Inferior parietal cortex (tissue), 1 donor: ENCODE data around the gene SOD3.
A peak's percentile ranks its signal among the peaks of the same experiment; 100 is the strongest.

Experiments used
- DNase-seq: peaks from one replicate; pipeline ENCODE4 v3.0.0-alpha.2; 2016; ENCODE audit errors: extremely low spot score

Gene SOD3

GRCh38 chr4:24775032-24775605, 20.3 kb upstream of the SOD3 start:
- DNase-seq = no peak

- no peak for DNase-seq
These were observed 19.6 kb upstream of the SOD3 start for GRCh38 chr4:24775750-24776149.

GRCh38 chr4:24777536-24778463, 17.6 kb upstream of the SOD3 start:
- no peak for DNase-seq

- DNase-seq = no peak
These were observed 16.7 kb upstream of the SOD3 start for GRCh38 chr4:24778464-24779225.

- no peak for DNase-seq
These were observed 14.4 kb upstream of the SOD3 start for GRCh38 chr4:24780936-24781495.

GRCh38 chr4:24781999-24782745, 13.2 kb upstream of the SOD3 start:
- peak; percentile 47 for DNase-seq

DNA sequence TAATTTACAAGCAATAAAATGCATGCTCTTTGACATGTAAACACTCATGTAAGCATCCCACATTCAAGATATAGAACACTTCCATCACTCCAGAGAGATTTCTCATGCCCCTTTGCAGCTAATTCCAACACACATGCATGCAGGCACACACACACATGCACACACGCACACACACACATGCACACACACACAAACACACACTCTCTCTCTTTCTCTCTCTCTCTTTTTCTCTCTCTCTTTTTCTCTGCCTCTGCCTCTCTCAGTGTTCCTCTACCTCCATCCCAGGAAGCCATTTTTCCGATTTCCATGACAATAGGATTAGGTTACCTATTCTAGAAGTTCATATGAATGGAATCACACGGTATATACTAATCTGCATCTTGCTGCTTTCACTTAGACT, 11.9 kb upstream of the SOD3 start:
- DNase-seq = no peak

DNA sequence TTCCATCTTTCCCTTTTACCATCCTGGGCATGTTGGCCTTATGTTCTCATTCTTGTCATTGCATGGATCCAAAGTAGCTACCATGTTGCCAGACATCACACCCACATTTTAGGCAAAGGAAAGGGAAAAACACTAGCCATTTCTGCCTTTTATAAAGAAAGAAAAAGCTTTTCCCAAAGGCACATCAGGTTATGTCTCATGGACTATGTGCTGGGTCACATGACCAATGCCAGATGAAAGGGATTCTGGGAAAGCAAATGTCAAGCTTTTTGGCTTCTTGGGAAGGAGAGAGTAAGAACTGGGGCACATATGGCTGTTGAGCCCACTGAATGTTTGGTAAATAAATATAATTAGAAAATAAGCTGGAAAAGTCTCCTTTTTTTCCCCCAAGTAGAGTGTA, 4.3 kb upstream of the SOD3 start:
- DNase-seq = no peak

- no peak for DNase-seq
These were observed 2.8 kb upstream of the SOD3 start for GRCh38 chr4:24792552-24792951.

DNA sequence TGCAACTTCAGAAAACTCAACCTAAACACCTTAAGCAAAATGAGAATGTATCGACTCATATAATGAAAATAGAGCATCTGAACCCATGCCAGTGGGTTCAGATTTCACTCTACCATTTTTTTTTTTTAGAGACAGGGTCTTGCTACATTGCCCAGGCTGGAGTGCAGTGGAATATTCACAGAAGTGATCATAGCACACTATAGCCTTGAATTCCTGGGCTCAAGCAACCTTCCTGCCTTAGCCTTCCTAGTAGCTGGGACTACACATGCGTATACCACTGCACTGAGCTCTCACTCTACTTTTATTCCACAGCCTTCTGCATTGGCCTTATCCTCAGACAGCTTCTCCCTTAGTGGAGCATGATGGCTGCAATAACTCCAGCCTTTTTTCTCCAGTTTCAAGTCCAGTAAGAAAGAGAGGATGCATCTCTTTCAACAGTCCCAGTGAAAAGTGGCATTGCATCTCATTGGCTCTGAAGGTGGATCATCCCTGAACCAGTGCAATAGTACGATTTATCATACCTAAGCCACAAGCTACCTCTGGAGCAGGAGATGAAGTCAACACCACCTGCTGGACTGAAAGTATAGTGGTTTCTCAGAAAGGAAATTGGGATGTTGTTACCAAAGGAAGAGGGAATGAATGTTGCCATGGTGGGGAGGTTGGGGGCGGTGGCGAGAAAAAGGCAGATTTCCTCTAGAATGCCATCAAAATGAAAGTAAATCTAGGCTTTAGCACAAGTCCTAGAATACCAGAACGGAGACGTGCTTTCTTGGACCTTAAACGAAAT, 2.0 kb upstream of the SOD3 start:
- DNase-seq = no peak

DNA sequence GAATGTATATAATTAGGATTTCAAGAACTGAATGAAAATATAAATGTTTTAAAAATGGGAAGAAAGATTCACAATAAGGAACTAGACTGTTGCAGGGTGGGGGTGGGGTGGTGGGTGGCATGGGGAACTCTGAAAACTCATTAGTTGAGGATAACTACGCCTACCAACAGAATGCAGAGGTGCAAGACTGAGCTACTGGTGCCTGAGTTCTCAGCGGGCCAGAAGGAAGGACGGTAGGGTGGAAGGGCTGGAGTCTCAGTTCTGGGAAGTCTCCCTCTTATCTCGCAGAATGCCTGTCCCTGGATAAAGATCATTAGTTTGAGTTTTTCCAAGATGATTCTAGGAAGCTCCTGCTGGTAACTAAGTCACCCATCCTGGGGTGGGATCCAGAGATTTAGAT, 1.3 kb upstream of the SOD3 start:
- no peak for DNase-seq

GRCh38 chr4:24794480-24794879, 893 bp upstream of the SOD3 start:
- no peak for DNase-seq

DNA sequence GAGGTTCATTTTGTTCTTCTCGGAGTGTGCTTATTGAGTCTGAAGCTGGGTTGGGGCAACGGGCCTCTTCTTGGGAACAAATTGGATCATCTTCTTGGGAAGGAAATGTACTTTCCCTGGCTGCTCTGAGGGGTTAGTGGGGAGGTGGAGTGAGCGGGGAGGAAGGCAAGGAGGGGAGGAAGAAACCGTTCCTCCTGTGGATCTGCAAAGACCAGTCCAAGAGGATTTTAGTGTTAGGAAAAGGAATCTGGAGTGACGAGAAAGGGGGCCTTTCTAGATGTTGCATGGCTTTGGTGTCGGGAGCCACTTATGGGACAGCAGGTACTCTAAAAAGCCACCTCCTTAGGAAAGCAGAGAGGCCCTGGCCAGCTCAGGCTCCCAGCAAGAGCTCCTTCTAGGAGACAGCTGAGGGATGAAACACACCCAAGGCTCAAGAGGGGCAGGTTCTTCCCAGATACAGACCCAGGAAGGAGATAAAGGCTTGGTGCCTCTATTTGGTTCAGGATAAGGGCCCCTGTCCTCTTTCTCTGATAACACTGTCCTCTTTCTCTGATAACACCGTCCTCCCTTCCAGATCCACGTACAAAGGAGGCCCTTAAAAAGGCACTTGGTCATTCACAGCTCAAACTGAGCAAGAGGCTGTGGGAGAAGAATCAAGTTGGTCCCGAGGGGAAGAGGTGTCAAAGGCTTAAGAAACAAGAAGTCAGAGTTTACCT, 451 bp downstream of the SOD3 start:
- DNase-seq = no peak

DNA sequence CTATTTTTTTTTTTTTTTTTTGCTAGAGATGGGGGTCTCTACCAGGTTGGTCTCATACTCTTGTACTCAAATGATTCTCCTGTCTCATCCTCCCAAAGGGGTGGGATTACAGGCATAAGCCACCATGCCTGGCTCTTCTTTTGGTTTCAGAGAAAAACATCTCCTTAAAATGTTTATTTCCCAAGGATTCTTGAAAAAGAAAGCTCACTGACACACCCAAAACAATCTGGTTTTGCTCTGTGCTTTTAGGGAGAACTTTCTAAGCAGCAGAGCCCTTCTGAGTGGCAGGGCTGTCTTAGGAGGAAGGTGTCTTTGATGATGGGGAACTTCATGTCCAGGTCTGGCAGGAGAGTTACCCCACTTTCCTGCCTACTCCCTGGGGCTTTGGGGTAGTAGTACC, 1.2 kb downstream of the SOD3 start:
- DNase-seq = no peak

GRCh38 chr4:24798036-24798610, 2.8 kb downstream of the SOD3 start:
- no peak for DNase-seq

- DNase-seq = no peak
These were observed 3.8 kb downstream of the SOD3 start for GRCh38 chr4:24799196-24799543.

- no peak for DNase-seq
These were observed 4.4 kb downstream of the SOD3 start for GRCh38 chr4:24799544-24800324.

DNA sequence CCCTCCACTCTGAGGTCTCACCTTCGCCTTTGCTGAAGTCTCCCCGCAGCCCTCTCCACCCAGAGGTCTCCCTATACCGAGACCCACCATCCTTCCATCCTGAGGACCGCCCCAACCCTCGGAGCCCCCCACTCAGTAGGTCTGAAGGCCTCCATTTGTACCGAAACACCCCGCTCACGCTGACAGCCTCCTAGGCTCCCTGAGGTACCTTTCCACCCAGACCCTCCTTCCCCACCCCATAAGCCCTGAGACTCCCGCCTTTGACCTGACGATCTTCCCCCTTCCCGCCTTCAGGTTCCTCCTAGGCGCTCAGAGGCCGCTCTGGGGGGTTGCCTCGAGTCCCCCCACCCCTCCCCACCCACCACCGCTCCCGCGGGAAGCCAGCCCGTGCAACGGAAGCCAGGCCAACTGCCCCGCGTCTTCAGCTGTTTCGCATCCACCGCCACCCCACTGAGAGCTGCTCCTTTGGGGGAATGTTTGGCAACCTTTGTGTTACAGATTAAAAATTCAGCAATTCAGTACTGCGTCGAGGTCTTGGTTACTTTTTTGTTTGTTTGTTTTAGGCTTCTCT, 5.0 kb downstream of the SOD3 start:
- no peak for DNase-seq
